ENCODE measurements around the gene ZNF124. TPM values are rescaled to one million over a fixed set of nuclear protein-coding genes. Genes with fewer than 3 reads are reported as not detected.

Gene ZNF124
- total and polyA plus RNA-seq, 2 of the 13 experiments (the other 11 are each of a cell fraction or from before 2014, with no cell fraction given): 9.7 to 134 TPM

DNA sequence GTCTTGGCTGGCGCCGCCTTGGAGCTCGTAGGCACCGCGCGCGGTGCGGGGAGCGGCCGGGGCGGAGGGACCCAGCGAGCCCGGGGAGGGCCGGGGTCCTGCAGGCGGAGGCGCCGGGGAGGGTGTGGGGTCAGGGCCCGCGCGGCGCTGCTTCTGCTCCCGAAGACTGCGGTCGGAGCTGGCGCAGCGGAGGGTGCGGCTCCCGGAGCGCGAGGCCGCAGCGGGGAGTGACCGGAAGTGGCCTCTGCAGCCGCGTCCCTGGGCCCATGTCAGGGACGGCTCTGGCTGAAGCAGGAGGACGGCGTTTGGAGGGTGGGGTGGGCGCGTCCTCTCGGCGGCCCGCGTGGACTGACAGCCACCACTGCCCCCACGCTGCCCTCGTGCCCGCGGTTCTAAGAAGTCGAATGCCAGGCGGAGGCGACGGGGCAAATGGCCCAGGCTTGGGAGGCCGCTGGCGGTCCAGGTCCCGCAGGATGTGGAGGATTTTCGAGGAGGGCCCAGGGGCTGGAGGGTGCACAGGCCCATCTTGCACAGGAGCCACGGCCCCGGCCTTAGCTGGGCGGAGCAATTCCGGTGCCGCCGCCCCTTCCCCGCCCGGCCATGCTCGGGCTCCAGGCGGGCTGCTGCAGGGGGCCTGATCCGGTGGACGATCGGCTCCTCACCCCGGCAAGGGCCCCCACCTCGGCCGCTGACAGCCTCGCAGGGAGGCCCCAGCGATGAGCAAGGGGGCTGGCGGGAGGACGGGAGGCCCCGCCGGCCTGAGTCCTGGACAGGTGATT, 59.9 kb downstream of the ZNF124 start (continued):
- TF ChIP-seq, protein P1, sequence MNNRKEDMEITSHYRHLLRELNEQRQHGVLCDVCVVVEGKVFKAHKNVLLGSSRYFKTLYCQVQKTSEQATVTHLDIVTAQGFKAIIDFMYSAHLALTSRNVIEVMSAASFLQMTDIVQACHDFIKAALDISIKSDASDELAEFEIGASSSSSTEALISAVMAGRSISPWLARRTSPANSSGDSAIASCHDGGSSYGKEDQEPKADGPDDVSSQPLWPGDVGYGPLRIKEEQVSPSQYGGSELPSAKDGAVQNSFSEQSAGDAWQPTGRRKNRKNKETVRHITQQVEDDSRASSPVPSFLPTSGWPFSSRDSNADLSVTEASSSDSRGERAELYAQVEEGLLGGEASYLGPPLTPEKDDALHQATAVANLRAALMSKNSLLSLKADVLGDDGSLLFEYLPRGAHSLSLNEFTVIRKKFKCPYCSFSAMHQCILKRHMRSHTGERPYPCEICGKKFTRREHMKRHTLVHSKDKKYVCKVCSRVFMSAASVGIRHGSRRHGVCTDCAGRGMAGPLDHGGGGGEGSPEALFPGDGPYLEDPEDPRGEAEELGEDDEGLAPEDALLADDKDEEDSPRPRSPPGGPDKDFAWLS (CRISPR knock-in tag; IDR thresholded peaks at IDR 0.05; ENCODE audit: borderline replicate concordance): no peak
- TF ChIP-seq, protein P2, sequence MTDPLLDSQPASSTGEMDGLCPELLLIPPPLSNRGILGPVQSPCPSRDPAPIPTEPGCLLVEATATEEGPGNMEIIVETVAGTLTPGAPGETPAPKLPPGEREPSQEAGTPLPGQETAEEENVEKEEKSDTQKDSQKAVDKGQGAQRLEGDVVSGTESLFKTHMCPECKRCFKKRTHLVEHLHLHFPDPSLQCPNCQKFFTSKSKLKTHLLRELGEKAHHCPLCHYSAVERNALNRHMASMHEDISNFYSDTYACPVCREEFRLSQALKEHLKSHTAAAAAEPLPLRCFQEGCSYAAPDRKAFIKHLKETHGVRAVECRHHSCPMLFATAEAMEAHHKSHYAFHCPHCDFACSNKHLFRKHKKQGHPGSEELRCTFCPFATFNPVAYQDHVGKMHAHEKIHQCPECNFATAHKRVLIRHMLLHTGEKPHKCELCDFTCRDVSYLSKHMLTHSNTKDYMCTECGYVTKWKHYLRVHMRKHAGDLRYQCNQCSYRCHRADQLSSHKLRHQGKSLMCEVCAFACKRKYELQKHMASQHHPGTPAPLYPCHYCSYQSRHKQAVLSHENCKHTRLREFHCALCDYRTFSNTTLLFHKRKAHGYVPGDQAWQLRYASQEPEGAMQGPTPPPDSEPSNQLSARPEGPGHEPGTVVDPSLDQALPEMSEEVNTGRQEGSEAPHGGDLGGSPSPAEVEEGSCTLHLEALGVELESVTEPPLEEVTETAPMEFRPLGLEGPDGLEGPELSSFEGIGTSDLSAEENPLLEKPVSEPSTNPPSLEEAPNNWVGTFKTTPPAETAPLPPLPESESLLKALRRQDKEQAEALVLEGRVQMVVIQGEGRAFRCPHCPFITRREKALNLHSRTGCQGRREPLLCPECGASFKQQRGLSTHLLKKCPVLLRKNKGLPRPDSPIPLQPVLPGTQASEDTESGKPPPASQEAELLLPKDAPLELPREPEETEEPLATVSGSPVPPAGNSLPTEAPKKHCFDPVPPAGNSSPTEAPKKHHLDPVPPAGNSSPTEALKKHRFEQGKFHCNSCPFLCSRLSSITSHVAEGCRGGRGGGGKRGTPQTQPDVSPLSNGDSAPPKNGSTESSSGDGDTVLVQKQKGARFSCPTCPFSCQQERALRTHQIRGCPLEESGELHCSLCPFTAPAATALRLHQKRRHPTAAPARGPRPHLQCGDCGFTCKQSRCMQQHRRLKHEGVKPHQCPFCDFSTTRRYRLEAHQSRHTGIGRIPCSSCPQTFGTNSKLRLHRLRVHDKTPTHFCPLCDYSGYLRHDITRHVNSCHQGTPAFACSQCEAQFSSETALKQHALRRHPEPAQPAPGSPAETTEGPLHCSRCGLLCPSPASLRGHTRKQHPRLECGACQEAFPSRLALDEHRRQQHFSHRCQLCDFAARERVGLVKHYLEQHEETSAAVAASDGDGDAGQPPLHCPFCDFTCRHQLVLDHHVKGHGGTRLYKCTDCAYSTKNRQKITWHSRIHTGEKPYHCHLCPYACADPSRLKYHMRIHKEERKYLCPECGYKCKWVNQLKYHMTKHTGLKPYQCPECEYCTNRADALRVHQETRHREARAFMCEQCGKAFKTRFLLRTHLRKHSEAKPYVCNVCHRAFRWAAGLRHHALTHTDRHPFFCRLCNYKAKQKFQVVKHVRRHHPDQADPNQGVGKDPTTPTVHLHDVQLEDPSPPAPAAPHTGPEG (CRISPR knock-in tag; IDR thresholded peaks at IDR 0.05): no peak
- no peak; the same call in 1 of the 2 replicates for TF ChIP-seq ISL2 (CRISPR knock-in tag; IDR thresholded peaks at IDR 0.05)
- TF ChIP-seq GABPB1 (CRISPR knock-in tag; IDR thresholded peaks at IDR 0.05): peak; percentile 95
- TF ChIP-seq, protein P3, sequence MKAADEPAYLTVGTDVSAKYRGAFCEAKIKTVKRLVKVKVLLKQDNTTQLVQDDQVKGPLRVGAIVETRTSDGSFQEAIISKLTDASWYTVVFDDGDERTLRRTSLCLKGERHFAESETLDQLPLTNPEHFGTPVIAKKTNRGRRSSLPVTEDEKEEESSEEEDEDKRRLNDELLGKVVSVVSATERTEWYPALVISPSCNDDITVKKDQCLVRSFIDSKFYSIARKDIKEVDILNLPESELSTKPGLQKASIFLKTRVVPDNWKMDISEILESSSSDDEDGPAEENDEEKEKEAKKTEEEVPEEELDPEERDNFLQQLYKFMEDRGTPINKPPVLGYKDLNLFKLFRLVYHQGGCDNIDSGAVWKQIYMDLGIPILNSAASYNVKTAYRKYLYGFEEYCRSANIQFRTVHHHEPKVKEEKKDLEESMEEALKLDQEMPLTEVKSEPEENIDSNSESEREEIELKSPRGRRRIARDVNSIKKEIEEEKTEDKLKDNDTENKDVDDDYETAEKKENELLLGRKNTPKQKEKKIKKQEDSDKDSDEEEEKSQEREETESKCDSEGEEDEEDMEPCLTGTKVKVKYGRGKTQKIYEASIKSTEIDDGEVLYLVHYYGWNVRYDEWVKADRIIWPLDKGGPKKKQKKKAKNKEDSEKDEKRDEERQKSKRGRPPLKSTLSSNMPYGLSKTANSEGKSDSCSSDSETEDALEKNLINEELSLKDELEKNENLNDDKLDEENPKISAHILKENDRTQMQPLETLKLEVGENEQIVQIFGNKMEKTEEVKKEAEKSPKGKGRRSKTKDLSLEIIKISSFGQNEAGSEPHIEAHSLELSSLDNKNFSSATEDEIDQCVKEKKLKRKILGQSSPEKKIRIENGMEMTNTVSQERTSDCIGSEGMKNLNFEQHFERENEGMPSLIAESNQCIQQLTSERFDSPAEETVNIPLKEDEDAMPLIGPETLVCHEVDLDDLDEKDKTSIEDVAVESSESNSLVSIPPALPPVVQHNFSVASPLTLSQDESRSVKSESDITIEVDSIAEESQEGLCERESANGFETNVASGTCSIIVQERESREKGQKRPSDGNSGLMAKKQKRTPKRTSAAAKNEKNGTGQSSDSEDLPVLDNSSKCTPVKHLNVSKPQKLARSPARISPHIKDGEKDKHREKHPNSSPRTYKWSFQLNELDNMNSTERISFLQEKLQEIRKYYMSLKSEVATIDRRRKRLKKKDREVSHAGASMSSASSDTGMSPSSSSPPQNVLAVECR (CRISPR knock-in tag; IDR thresholded peaks at IDR 0.05; ENCODE audit: borderline replicate concordance): peak; percentile 86; the same call in 1 of the 2 replicates
- TF ChIP-seq, protein P4, sequence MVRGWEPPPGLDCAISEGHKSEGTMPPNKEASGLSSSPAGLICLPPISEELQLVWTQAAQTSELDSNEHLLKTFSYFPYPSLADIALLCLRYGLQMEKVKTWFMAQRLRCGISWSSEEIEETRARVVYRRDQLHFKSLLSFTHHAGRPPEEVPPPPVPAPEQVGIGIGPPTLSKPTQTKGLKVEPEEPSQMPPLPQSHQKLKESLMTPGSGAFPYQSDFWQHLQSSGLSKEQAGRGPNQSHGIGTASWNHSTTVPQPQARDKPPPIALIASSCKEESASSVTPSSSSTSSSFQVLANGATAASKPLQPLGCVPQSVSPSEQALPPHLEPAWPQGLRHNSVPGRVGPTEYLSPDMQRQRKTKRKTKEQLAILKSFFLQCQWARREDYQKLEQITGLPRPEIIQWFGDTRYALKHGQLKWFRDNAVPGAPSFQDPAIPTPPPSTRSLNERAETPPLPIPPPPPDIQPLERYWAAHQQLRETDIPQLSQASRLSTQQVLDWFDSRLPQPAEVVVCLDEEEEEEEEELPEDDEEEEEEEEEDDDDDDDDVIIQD (CRISPR knock-in tag; IDR thresholded peaks at IDR 0.05; ENCODE audit: low read depth): no peak
- TF ChIP-seq ZZZ3 (CRISPR knock-in tag; IDR thresholded peaks at IDR 0.05; ENCODE audit: borderline replicate concordance): peak; percentile 71; the same call in 1 of the 2 replicates
- TF ChIP-seq ZNF225 (CRISPR knock-in tag; IDR thresholded peaks at IDR 0.05): peak; percentile 73; the same call in 1 of the 2 replicates
- TF ChIP-seq SNAI1 (CRISPR knock-in tag; IDR thresholded peaks at IDR 0.05; ENCODE audit: borderline replicate concordance): peak; percentile 93
- peak; percentile 23; the same call in 1 of the 2 replicates for TF ChIP-seq SP2 (CRISPR knock-in tag; IDR thresholded peaks at IDR 0.05)
- TF ChIP-seq SAP130 (CRISPR knock-in tag; IDR thresholded peaks at IDR 0.05; ENCODE audit: low read depth): peak; percentile 71
- TF ChIP-seq, protein P5, sequence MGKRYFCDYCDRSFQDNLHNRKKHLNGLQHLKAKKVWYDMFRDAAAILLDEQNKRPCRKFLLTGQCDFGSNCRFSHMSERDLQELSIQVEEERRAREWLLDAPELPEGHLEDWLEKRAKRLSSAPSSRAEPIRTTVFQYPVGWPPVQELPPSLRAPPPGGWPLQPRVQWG (CRISPR knock-in tag; IDR thresholded peaks at IDR 0.05; ENCODE audit: borderline replicate concordance, low read depth): no peak
- TF ChIP-seq KDM5A (IDR thresholded peaks at IDR 0.05; ENCODE audit: borderline replicate concordance, low read length): peak; percentile 42; the same call in 1 of the 2 replicates

All from HepG2 (cell line).